Psoas muscle (tissue), 8 donors: ENCODE measurements around the gene DTNB. TPM values are rescaled to one million over a fixed set of nuclear protein-coding genes. Genes with fewer than 3 reads are reported as not detected.

Experiments
- ATAC-seq, 4 donors: fragments of 200-7000 bp; cut with Tn5 transposase; one replicate each; pipeline ENCODE4 v1.9.1; 2020; ENCODE audit warnings: moderate library complexity in 3 of 4, mild to moderate bottlenecking in 2 of 4
- DNase-seq, 2 donors: peaks; one replicate each; pipeline ENCODE4 v3.0.0-alpha.2; 2020
- H3K27ac ChIP-seq: fragments of 200-600 bp; one replicate; pipeline ENCODE4 v1.8.0; 2022
- H3K27me3 ChIP-seq, 3 donors: fragments of 200-600 bp in 1 of 3; one replicate each; pipeline versions ENCODE4 v1.6.1 to v1.8.0; 2013 to 2022; ENCODE audit warnings: low read length in 2 of 3, mild to moderate bottlenecking in 2 of 3, moderate library complexity in 1 of 3; ENCODE audit not compliant: insufficient read depth in 3 of 3
- H3K36me3 ChIP-seq, 2 donors: fragments of 200-600 bp in 1 of 2; one replicate each; pipeline versions ENCODE4 v1.6.1 to v1.8.0; 2013 to 2022; ENCODE audit warnings: low read depth in 1 of 2, mild to moderate bottlenecking in 1 of 2, moderate library complexity in 1 of 2; ENCODE audit not compliant: insufficient read depth in 1 of 2
- H3K4me1 ChIP-seq: fragments of 200-600 bp; one replicate; pipeline ENCODE4 v1.8.0; 2022
- H3K4me3 ChIP-seq: fragments of 200-600 bp; one replicate; pipeline ENCODE4 v1.8.0; 2022; ENCODE audit warnings: mild to moderate bottlenecking
- H3K9me3 ChIP-seq: fragments of 200-600 bp; one replicate; pipeline ENCODE4 v1.8.0; 2022
- CTCF ChIP-seq: fragments of 200-600 bp; IDR thresholded peaks from one replicate; pipeline ENCODE4 v1.8.0; 2022; ENCODE audit warnings: antibody characterized with exemption
- WGBS, 3 donors: extraction: QIAGEN DNeasy Blood & Tissue Kit; methylation state at CpG; one replicate each; pipeline versions ENCODE4 v1.1.6 to v1.1.7; 2013; 5-methylcytosine and 5-hydroxymethylcytosine counted together
- intact Hi-C, 2 donors: fragments of 100-400 bp; cut with DNase I; formaldehyde crosslinking; loops; one replicate each; pipeline versions ENCODE4 v1.11.0 to v1.14.2; 2022
- polyA plus RNA-seq, 3 donors: library from polyadenylated mRNA; stranded (reverse); fragments of 200-250 nt; gene quantifications; one replicate each; pipeline ENCODE4 v1.2.3, GENCODE V29; 2013
- total RNA-seq, 4 donors: library from RNA; stranded (reverse); fragmentation: NEBNext Ultra II Directional in 2 of 4; extraction: Animal tissue kit (Norgen Biotek cat#: 25700) in 2 of 4; gene quantifications; one replicate each; pipeline versions ENCODE4 v1.2.1 to v1.2.4, GENCODE V29; 2021 to 2023
- donor health status: healthy with polysubstance abuse.
- donor health status: DM: no; HTN: no; CAD: no; lungs with moderate emphysema.
- donor health status: Bipolar disorder and iron deficiency.
- donor health status: healthy.
- donor health status: DM: yes; HTN: yes; CAD: no.
- donor health status: DM: no; HTN: no; CAD: no.
- donor health status: DM: no; HTN: no; CAD: no.
- donor health status: DM: yes; HTN: yes; CAD: no.

The DTNB gene
- total and polyA plus RNA-seq, 7 donors: 2.3 to 6.3 (median 4.2) TPM

- ATAC-seq (no peak), DNase-seq (no peak)
- H3K4me1 ChIP-seq: no peaks in the 10 kb centered on the region
- no peak overlapping the region for H3K27ac ChIP-seq
- no peak overlapping the region for H3K4me3 ChIP-seq
- WGBS, 3 donors: 82 to 88% (median 82%) methylated on average over 2 of the region's 2 CpGs
- TF ChIP-seq CTCF: no peak
- H3K36me3 ChIP-seq: no peaks in the 10 kb centered on the region
- intact Hi-C loops: no loop called here
- H3K27me3 ChIP-seq: no peaks in the 10 kb centered on the region
- no peaks in the 10 kb centered on the region for H3K9me3 ChIP-seq
Measured at GRCh38 chr2:25532521-25532920, 140.9 kb downstream of the DTNB start.

GRCh38 chr2:25529034-25529433 is 144.3 kb downstream of the DTNB start:
- intact Hi-C loops: loop anchor here in 1 of 2 donors (10.0 kb wide), 2 partner anchors 154 to 184 kb away; partner anchors contain the start of gene DNMT3A
- 77 to 89% (median 77%) methylated on average over 3 of the region's 3 CpGs for WGBS, 3 donors

GRCh38 chr2:25528173-25528572 is 145.2 kb downstream of the DTNB start:
- no peak for TF ChIP-seq CTCF
- H3K36me3 ChIP-seq: no peaks in the 10 kb centered on the region
- DNase-seq: no peak
- WGBS, 3 donors: 89 to 91% (median 90%) methylated on average over 4 of the region's 4 CpGs
- no peaks in the 10 kb centered on the region for H3K27me3 ChIP-seq
- no peaks in the 10 kb centered on the region for H3K4me1 ChIP-seq
- no peak overlapping the region for H3K4me3 ChIP-seq
- H3K27ac ChIP-seq: no peak overlapping the region
- intact Hi-C loops: loop anchor here in 1 of 2 donors (10.0 kb wide), 2 partner anchors 153 to 183 kb away; partner anchors contain the start of gene DNMT3A
- ATAC-seq: no peak
- no peaks in the 10 kb centered on the region for H3K9me3 ChIP-seq

More at GRCh38 chr2:25529034-25529433, 144.3 kb downstream of the DTNB start:
- no peaks in the 10 kb centered on the region for H3K9me3 ChIP-seq
- no peak for TF ChIP-seq CTCF
- H3K27ac ChIP-seq: no peak overlapping the region
- H3K27me3 ChIP-seq: no peaks in the 10 kb centered on the region
- no peak overlapping the region for H3K4me3 ChIP-seq
- no peak for DNase-seq
- ATAC-seq: no peak
- H3K36me3 ChIP-seq: no peaks in the 10 kb centered on the region
- no peaks in the 10 kb centered on the region for H3K4me1 ChIP-seq

- H3K27ac ChIP-seq: no peak overlapping the region
- H3K27me3 ChIP-seq: no peaks in the 10 kb centered on the region
- WGBS, 3 donors: 90 to 93% (median 92%) methylated on average over 5 of the region's 5 CpGs
- no peaks in the 10 kb centered on the region for H3K36me3 ChIP-seq
- TF ChIP-seq CTCF: no peak
- no peak overlapping the region for H3K4me3 ChIP-seq
- DNase-seq: no peak
- no peaks in the 10 kb centered on the region for H3K9me3 ChIP-seq
- intact Hi-C loops: loop anchor here (5.0 to 10.0 kb wide), 3 partner anchors 150 to 180 kb away; partner anchors contain the start of gene DNMT3A (in 1 of the 2)
- H3K4me1 ChIP-seq: no peaks in the 10 kb centered on the region
- no peak for ATAC-seq
Measured at GRCh38 chr2:25524507-25524906, 148.9 kb downstream of the DTNB start.

GRCh38 chr2:25523060-25523459 is 150.3 kb downstream of the DTNB start:
- no peaks in the 10 kb centered on the region for H3K9me3 ChIP-seq
- no peak overlapping the region for H3K27ac ChIP-seq
- H3K36me3 ChIP-seq: no peaks in the 10 kb centered on the region
- WGBS, 3 donors: 93 to 95% (median 94%) methylated on average over 4 of the region's 4 CpGs
- ATAC-seq (no peak), DNase-seq (no peak)
- no peak overlapping the region for H3K4me3 ChIP-seq
- H3K27me3 ChIP-seq: no peaks in the 10 kb centered on the region
- H3K4me1 ChIP-seq: no peaks in the 10 kb centered on the region
- TF ChIP-seq CTCF: no peak
- intact Hi-C loops: loop anchor here (2.0 to 10.0 kb wide), 4 partner anchors 148 to 180 kb away; partner anchors contain the start of gene DNMT3A (in 1 of the 2)
